Duodenal mucosa (tissue), 2 donors: ENCODE results near the gene VEGFA.

Experiments
- H3K27ac ChIP-seq: one replicate; pipeline ENCODE4 v1.7.0; 2013; ENCODE audit warnings: low read depth, low read length
- H3K27me3 ChIP-seq, 2 donors: one replicate each; pipeline ENCODE4 v1.7.0; 2013; ENCODE audit warnings: low read length in 2 of 2, control low read depth in 1 of 2; ENCODE audit not compliant: insufficient read depth in 2 of 2, control insufficient read depth in 1 of 2
- H3K36me3 ChIP-seq, 2 donors: one replicate each; pipeline ENCODE4 v1.7.0; 2013; ENCODE audit warnings: low read length in 2 of 2, control low read depth in 1 of 2; ENCODE audit not compliant: insufficient read depth in 2 of 2, control insufficient read depth in 1 of 2
- H3K4me1 ChIP-seq, 2 donors: one replicate each; pipeline ENCODE4 v1.7.0; 2013; ENCODE audit warnings: low read length in 2 of 2, control low read depth in 1 of 2; ENCODE audit not compliant: insufficient read depth in 2 of 2, control insufficient read depth in 1 of 2
- H3K4me3 ChIP-seq, 2 donors: one replicate each; pipeline ENCODE4 v1.7.0; 2013; ENCODE audit warnings: low read length in 2 of 2, low read depth in 1 of 2
- H3K9ac ChIP-seq, 2 donors: one replicate each; pipeline ENCODE4 v1.7.0; 2013; ENCODE audit warnings: low read length in 2 of 2, low read depth in 1 of 2
- H3K9me3 ChIP-seq, 2 donors: one replicate each; pipeline ENCODE4 v1.7.0; 2013; ENCODE audit warnings: low read length in 2 of 2, control low read depth in 1 of 2; ENCODE audit not compliant: control insufficient read depth in 1 of 2

VEGFA gene

DNA sequence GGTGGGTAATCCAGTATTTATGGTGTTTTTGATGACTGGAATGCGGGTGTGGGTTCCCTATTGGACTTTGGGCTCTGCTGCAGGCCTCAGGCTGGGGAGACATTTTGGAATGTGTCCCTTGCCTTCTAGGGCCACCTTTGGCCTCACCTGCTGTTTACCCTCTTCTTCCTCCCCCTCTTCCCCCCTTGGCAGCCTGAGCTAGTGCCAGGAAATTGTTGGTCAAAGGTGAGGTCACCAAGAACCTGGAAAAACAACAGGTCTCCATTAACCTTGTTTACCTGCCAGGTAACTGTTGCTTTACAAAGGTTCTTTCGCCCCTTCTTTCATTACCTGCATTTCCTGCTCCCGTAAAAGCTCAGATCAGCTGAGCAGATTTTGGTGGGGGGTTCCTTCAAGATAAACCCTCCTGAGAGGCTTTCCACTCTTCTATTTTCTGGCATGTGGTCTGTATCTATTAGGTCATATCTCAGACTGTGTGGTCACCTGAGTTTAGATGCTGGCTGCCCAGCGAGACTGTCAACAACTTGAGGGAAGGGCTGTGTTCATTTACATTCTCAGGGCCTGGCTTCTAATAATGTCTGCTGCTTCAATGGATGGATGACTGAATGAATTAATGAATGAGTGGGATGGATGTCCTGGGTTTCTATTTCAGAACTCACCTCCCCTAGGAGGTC is 34.7 kb downstream of the VEGFA start:
- no peaks in the 10 kb centered on the region for H3K9me3 ChIP-seq
- peak overlapping the region; percentile 68 for H3K27ac ChIP-seq
- H3K9ac ChIP-seq: peak overlapping the region in 1 of 2 donors; percentile 77
- peak overlapping the region in 1 of 2 donors; percentile 59 for H3K4me3 ChIP-seq
- no peaks in the 10 kb centered on the region for H3K27me3 ChIP-seq
- H3K36me3 ChIP-seq: no peaks in the 10 kb centered on the region
- peaks cover 52 to 79% of the 10 kb centered on the region in 2 donors for H3K4me1 ChIP-seq

DNA sequence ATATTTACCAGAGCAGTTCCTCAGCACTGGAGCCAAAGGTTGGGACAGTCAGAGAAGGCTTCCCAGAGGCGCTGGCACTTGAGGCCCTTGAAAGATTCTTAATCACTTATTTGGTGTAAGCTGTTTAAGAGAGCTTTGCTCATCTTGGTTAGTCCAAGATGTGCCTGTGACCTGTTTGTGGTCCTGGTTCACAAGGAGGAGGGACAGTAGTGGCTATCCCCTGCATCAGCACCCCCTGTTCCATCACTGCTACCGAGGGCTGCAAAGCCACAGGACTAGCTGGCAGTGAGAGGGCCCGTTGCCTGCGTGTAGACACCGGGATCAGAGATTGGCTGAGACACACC is 35.7 kb downstream of the VEGFA start:
- Histone ChIP-seq H3K4me1 (peaks cover 47 to 79% of the 10 kb centered on the region in 2 donors), H3K9me3 (no peaks in the 10 kb centered on the region), H3K27ac (peak overlapping the region; percentile 68), H3K9ac (peak overlapping the region; percentile 71 to 77), H3K4me3 (peak overlapping the region; percentile 44 to 59), H3K27me3 (no peaks in the 10 kb centered on the region), H3K36me3 (no peaks in the 10 kb centered on the region)

DNA sequence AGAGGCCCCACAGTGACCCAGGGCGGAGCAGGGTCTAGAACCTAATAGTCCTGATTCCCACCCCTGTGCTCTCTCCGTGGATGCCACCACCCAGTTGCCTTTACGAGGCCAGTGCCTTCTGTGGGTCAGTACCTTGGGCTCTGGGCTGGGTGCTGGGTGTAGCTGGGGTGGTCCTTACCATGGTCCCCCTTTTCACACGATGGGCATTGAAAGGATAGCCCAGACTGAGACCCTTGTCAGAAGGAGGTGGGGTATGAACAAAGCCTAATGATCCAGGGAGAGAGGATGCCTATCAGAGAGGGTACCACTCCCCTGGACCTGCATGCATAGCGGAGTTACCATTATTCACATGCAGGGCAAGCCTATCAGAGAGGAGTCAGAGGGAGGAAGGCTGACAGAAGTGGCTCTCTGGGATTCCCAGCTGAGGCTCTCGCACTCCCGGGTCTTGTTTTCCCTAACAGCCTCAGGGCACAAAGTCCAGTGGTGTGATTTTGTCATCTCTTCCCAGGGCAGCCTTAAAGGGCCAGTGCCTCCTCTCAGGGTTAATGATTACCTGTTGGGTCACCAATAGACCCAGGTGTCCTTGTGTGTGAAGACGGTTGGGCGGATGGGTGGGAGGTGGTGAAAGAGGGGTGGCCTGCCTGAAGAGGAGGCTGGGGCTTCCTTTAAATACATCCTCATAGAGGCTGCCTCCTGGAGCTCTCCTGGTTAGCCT is 36.2 kb downstream of the VEGFA start:
- peaks cover 48 to 80% of the 10 kb centered on the region in 2 donors for H3K4me1 ChIP-seq
- H3K9ac ChIP-seq: peak overlapping the region; percentile 71 to 77
- H3K4me3 ChIP-seq: peak overlapping the region; percentile 44 to 59
- H3K9me3 ChIP-seq: no peaks in the 10 kb centered on the region
- H3K36me3 ChIP-seq: no peaks in the 10 kb centered on the region
- H3K27ac ChIP-seq: peak overlapping the region; percentile 68
- no peaks in the 10 kb centered on the region for H3K27me3 ChIP-seq

DNA sequence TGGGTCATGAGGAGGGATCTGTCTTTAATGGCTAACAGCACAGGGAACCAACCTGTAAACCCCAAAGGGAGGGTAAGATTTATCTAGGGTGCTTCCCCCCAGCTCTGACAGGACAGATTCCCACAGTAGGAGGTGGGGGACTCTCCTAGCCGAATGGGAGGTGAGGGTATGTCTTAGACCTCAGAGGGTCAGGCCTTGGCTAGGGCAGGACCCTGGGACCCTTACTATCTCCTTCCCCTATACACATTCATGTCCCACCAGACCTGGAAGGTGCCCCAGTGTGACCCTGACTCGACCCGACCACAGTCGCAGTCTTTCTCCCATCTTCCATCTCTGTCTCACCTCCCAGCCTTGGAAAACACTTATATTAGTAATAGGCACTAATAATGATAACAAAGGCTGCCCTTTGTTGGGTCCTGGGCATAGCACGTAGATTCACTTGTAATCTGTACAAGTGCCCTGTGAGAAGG is 36.8 kb downstream of the VEGFA start:
- Histone ChIP-seq H3K4me3 (peak overlapping the region in 1 of 2 donors; percentile 27), H3K36me3 (no peaks in the 10 kb centered on the region), H3K4me1 (peaks cover 54 to 84% of the 10 kb centered on the region in 2 donors), H3K9ac (peak overlapping the region; percentile 43 to 77), H3K27me3 (no peaks in the 10 kb centered on the region), H3K9me3 (no peaks in the 10 kb centered on the region), H3K27ac (peak overlapping the region; percentile 53)

DNA sequence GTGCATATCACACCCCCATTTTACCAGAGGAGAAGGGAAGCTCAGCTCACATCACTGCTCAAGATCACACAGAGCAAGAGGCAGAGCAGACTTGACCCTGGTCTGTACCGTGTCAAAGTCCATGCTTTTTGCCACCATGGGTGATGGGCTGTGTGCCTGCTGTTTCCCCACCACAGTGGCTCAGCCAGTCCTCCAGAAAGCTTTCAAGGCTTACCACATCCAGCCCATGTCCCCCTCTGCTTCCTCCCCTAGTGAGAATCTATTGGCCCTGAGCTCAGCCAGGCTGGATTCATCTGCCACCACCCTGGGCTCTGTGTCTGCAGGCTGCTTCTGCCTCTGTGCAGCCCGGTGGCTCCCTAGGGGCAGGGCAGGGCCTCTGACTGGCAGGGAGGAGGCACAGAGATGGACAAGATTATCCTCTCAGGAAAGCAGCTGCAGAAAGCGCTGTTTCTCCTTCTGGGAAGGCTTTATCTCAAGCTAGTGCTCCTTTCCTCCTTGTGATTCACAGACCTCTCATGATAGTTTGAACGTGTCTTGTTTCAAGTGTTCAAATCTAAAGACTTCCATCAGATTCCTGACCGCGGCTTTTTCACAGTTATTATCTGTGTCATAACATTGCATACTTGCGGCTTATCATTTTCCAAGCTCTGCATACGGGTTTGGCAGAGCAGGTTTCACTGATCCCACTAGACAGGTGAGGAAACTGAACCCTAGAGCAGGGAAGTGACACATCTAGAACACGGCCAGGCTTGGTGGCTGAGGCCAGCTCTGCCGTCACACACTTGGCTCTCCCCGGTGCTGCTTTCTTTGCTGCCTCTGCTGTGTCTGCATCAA is 37.4 kb downstream of the VEGFA start:
- Histone ChIP-seq H3K4me3 (peak overlapping the region in 1 of 2 donors; percentile 27), H3K4me1 (peaks cover 57 to 82% of the 10 kb centered on the region in 2 donors), H3K36me3 (no peaks in the 10 kb centered on the region), H3K9ac (peak overlapping the region; percentile 43 to 77), H3K9me3 (no peaks in the 10 kb centered on the region), H3K27me3 (no peaks in the 10 kb centered on the region), H3K27ac (peak overlapping the region; percentile 53)

DNA sequence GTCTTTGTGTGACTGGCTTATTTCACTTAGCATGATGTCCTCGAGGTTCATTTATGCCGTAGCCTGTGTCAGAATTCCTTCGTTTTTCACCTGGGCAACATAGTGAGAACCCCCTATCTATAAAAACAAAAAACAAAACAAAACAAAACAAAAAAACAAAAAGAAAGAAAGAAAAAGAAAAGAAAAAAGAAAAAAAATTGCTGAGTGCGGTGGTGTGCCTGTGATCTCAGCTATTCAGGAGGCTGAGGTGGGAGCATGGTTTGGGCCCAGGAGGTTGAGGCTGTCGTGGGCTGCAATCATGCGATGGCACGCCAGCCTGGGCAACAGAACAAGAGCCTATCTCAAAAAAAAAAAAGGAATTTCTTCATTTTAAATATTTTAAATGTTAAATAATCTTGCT is 38.4 kb downstream of the VEGFA start:
- no peaks in the 10 kb centered on the region for H3K9me3 ChIP-seq
- H3K4me3 ChIP-seq: no peak overlapping the region
- peaks cover 55 to 80% of the 10 kb centered on the region in 2 donors for H3K4me1 ChIP-seq
- H3K9ac ChIP-seq: no peak overlapping the region
- no peak overlapping the region for H3K27ac ChIP-seq
- H3K36me3 ChIP-seq: no peaks in the 10 kb centered on the region
- no peaks in the 10 kb centered on the region for H3K27me3 ChIP-seq

DNA sequence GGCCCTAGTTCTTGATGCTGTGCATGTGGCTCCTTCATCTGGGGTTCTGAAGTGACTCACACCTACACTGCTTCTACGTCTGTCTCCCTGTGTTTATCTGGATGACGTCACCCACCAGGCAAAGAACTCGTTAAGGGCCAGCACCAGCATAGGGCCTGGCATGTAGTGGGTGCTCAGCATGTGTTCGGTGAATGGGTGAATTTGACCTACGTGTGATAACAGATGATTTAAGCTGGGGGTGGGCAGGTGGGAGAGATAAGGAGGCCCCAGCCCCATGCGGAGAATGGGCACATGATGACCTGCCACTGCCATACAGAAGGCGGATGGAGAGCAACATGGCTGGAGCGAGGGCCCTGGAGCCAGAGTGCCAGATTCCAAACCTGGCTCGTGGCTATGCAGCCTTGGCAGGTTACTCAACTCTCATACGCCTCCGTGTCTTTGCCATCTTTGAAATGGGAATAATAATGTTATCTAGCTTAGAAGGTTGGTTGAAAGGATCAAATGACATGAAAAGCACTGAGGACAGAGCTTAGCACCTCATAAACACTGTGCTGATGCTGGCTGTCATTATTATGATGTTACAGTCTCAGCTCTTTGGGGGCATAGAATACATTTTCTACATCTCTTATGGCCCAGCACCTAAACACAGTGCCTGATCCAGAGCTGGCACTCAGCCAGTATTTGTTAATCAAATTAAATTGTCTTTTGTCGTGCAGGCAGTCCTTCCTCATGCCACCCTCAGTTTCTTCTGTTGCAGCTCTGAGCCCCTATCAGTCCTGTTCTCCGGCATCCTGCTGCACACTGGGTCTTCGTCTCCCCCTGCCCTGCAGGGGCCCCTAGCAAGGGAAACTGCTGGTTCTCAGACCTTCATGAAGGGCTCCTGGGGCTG is 39.6 kb downstream of the VEGFA start:
- Histone ChIP-seq H3K27me3 (no peaks in the 10 kb centered on the region), H3K9me3 (no peaks in the 10 kb centered on the region), H3K4me1 (peaks cover 55 to 80% of the 10 kb centered on the region in 2 donors), H3K4me3 (no peak overlapping the region), H3K27ac (no peak overlapping the region), H3K9ac (peak overlapping the region in 1 of 2 donors; percentile 31), H3K36me3 (no peaks in the 10 kb centered on the region)

DNA sequence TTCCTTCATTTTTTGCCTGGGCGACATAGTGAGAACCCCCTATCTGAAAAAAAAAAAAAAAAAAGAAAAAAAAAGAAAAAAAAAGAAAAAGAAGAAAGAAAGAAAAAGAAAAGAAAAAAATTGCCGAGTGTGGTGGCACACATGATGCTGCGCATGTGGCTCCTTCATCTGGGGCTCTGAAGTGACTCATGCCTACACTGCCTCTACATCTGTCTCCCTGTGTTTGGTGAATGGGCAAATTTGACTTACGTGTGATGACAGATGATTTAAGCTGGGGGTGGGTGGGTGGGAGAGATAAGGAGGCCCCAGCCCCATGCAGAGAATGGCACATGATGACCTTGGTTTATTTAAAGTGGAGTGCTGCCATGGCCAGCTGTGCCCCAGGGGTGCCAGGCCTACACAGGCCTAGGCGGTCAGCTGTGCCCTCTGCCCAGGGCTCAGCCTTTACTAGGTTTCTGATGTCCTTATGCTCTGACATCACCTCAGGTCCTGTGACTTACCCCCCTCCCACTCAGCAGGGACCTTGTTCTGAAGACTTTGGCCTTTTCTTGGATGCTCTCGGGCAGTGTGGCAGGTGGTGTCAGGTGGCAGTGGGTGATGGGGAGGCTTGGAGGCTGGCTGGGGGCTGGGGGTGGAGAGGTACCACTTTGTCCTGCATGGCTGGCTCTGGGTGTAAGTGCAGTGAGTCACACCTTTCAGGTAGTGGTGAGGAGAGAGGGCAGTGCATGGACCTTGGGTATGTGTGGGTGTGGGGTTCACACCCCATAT is 41.1 kb downstream of the VEGFA start:
- Histone ChIP-seq H3K4me3 (no peak overlapping the region), H3K4me1 (peaks cover 50 to 72% of the 10 kb centered on the region in 2 donors), H3K27ac (no peak overlapping the region), H3K27me3 (no peaks in the 10 kb centered on the region), H3K9me3 (no peaks in the 10 kb centered on the region), H3K36me3 (no peaks in the 10 kb centered on the region), H3K9ac (no peak overlapping the region)

DNA sequence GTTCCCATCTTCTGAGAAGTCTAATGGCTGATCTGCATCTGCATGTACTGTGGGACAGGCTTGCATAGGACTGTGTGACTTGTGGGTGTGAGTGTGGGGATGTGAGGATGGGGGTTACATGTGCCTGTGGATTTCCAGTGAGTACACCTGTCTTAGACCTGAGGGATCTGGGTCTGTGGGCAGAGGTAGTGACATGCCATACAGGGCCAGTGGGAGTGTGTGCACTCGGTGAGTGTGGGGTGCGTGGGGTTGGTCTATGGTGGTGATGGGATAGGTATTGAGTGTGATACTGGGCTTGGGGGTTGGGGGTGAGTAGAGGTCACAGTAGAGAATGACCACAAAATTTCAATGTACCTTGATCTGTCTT is 41.7 kb downstream of the VEGFA start:
- no peaks in the 10 kb centered on the region for H3K27me3 ChIP-seq
- H3K36me3 ChIP-seq: no peaks in the 10 kb centered on the region
- no peak overlapping the region for H3K27ac ChIP-seq

More for the DNA sequence above, 41.7 kb downstream of the VEGFA start:
- H3K4me1 ChIP-seq: peaks cover 48 to 68% of the 10 kb centered on the region in 2 donors
- H3K9ac ChIP-seq: no peak overlapping the region
- H3K9me3 ChIP-seq: no peaks in the 10 kb centered on the region
- H3K4me3 ChIP-seq: no peak overlapping the region
